ENCODE data around the gene TMEM63A.

- TF ChIP-seq CTCF (optimal IDR thresholded peaks at IDR 0.05 in 1 of 3, IDR thresholded peaks at IDR 0.05 in 1 of 3, conservative IDR thresholded peaks at IDR 0.05 in 1 of 3; ENCODE audit: extremely low read depth in 1 of 3, insufficient read depth in 2 of 3, low read length in 3 of 3) (no peak), EZH2 (IDR thresholded peaks at IDR 0.05; ENCODE audit: low read length) (no peak)
Measured at GRCh38 chr1:225882694-225883615, 775 bp upstream of the TMEM63A start.

Measured in keratinocyte (primary cell).